Spleen (tissue), 7 donors: ENCODE results near the gene RHBDL2.

ENCODE experiments used
- POLR2A ChIP-seq, 3 donors: fragments of 450-650 bp; IDR thresholded peaks; one replicate each; pipeline ENCODE4 v1.5.1; 2017; ENCODE audit warnings: antibody characterized with exemption in 3 of 3, mild to moderate bottlenecking in 1 of 3
- TF ChIP-seq, protein P1 (sequence below), 11 experiments: fragments of 200-600 bp in 7 of 11; fragments of 450-650 bp in 4 of 11; sonication (generic) in 4 of 11; IDR thresholded peaks in 8 of 11; conservative IDR thresholded peaks in 3 of 11; 1 replicate in 7 of 11; 2 replicates in 4 of 11; pipeline versions ENCODE4 v1.4.0 to v1.8.0; 2016 to 2021; ENCODE audit warnings: antibody characterized with exemption in 11 of 11, inconsistent platforms in 4 of 11, mild to moderate bottlenecking in 1 of 11
- donor health status: DM: no; HTN: no; CAD: no; lungs with moderate emphysema.
- donor health status: DM: no; HTN: no; CAD: no.
- donor health status: DM: no; HTN: no; CAD: no.

DNA sequence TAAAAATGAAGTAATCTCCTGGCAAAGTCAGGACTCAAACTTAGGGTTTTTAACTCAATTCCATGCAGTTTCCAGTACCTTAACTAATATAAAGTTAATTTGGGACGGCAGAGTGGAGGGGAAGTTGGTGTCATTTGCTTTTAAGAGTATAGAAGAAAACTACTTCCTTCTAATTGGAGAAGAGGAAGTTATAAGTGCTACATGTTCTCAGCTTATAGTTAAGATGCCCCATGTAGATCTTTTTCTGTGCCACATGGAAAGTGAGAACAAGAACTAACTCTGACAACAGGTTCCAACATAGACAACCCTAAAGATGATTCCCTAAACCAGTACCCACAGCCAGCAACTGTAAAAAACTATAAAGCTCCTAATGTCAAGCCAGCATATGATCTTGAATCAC is 93.6 kb downstream of the RHBDL2 start:
- TF ChIP-seq, protein P1, sequence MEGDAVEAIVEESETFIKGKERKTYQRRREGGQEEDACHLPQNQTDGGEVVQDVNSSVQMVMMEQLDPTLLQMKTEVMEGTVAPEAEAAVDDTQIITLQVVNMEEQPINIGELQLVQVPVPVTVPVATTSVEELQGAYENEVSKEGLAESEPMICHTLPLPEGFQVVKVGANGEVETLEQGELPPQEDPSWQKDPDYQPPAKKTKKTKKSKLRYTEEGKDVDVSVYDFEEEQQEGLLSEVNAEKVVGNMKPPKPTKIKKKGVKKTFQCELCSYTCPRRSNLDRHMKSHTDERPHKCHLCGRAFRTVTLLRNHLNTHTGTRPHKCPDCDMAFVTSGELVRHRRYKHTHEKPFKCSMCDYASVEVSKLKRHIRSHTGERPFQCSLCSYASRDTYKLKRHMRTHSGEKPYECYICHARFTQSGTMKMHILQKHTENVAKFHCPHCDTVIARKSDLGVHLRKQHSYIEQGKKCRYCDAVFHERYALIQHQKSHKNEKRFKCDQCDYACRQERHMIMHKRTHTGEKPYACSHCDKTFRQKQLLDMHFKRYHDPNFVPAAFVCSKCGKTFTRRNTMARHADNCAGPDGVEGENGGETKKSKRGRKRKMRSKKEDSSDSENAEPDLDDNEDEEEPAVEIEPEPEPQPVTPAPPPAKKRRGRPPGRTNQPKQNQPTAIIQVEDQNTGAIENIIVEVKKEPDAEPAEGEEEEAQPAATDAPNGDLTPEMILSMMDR (IDR thresholded peaks at IDR 0.05 in 8 of 11, conservative IDR thresholded peaks at IDR 0.05 in 3 of 11) = no peak
- TF ChIP-seq POLR2A (IDR thresholded peaks at IDR 0.05) = no peak
